Measurements from ENCODE around the gene CCN2.

Gene CCN2, protein sequence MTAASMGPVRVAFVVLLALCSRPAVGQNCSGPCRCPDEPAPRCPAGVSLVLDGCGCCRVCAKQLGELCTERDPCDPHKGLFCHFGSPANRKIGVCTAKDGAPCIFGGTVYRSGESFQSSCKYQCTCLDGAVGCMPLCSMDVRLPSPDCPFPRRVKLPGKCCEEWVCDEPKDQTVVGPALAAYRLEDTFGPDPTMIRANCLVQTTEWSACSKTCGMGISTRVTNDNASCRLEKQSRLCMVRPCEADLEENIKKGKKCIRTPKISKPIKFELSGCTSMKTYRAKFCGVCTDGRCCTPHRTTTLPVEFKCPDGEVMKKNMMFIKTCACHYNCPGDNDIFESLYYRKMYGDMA

DNA sequence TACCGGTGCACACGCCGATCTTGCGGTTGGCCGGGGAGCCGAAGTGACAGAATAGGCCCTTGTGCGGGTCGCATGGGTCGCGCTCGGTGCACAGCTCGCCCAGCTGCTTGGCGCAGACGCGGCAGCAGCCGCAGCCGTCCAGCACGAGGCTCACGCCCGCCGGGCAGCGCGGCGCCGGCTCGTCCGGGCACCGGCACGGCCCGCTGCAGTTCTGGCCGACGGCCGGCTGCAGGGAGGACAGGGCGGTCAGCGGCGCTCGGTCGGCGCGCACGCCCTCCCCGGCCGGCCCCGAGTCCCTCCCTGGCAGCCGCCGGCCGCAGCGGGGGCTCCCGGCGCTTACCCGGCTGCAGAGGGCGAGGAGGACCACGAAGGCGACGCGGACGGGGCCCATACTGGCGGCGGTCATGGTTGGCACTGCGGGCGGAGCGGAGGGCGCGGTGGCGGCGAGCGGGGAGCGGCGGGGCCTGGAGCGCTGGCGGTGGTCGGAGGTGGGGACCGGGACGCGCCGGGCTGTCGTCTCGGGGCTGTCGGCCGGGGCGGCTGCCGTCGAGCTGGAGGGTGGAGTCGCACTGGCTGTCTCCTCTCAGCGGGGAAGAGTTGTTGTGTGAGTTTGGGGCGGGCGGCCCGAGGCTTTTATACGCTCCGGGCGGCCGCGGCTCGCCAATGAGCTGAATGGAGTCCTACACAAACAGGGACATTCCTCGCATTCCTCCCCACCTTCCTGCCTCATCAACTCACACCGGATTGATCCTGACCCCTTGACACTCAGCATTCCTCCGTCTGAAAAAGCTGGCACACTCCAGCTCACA, at the start of gene CCN2:
Gene CCN2 (minus strand): TSS at position 606 of the 809 bp plus-strand sequence. CDS start 200 bp downstream, at position 406.
- peak; percentile 42 for DNase-seq (ENCODE audit: low spot score)

GRCh38 chr6:132000296-132000695, 49.1 kb upstream of the CCN2 start:
- no peak for DNase-seq (ENCODE audit: low spot score)

DNA sequence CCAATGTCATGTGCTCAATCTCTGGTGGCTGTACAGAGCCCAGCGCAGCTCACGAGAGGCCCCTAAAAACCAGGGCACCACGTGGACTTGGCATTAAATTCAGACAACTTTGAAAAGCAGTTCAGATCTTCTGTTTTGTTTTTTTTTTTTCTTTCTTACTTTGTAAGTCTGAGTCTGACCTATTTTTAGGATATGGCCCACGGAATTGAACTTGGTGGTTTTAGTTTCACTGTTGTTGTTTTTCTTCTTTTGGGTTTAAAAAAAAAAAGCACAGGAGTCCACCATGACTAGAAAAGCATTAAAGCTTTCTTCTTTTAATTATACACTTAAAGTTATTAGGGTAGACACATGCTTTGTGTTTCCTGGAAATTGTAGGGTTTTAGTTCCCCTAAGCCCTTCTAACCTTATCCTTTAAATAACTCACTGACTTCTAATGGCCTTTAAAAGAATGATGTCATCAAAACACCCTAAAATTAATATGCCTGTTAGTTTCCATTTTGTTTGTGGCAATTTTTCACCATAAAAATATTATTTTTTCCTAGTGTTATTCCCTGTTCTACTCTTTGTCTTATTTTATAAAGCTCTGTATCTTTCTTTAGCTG, 48.5 kb upstream of the CCN2 start:
- no peak for DNase-seq (ENCODE audit: low spot score)

- no peak for DNase-seq (ENCODE audit: low spot score)
Measured at GRCh38 chr6:131998255-131998982, 47.2 kb upstream of the CCN2 start.

GRCh38 chr6:131997429-131998153, 46.4 kb upstream of the CCN2 start:
- DNase-seq (ENCODE audit: low spot score) = no peak

GRCh38 chr6:131995917-131996316, 44.7 kb upstream of the CCN2 start:
- no peak for DNase-seq (ENCODE audit: low spot score)

DNA sequence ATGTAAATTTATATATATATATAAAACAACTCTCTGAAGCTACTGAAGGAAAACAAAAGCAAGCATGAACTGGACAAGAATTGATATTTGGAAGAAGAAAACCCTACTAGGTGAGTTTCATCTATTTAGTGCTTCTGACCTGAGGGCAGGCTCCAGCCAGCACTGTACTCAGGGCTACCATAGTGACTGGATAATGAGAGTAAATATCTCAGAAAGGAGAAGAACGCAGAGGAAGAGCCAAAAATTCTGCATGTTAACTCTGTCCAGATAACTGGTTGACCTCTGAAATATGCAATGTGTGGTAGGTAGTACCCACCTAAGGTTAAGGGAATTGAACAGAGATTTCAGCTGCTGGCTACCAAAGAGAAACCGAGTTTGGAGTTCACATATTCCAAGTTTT, 41.4 kb upstream of the CCN2 start:
- no peak for DNase-seq (ENCODE audit: low spot score)

- no peak for DNase-seq (ENCODE audit: low spot score)
Measured at GRCh38 chr6:131989036-131989435, 37.9 kb upstream of the CCN2 start.

GRCh38 chr6:131982740-131983259, 31.6 kb upstream of the CCN2 start:
- no peak for DNase-seq (ENCODE audit: low spot score)

DNA sequence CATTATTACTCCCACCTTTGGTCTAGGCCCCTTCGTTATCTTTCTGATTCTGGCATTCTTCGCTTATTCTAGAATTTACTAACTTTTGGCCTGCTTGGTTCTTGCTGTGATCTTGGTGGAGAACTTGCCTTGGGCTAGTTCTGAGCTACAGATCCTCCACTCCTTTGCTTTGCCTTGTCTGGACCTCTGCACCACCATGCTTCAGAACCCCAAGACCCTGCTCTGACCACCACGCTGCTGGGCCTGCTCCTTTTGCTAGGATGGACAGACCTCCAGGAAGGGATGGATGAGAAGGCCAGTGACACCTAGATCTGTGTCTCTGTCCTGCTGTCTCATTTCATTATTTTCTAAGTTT, 30.4 kb upstream of the CCN2 start:
- no peak for DNase-seq (ENCODE audit: low spot score)

- DNase-seq (ENCODE audit: low spot score) = no peak
Measured at GRCh38 chr6:131980791-131981623, 29.8 kb upstream of the CCN2 start.

- DNase-seq (ENCODE audit: low spot score) = no peak
Measured at GRCh38 chr6:131980338-131980790, 29.2 kb upstream of the CCN2 start.

DNA sequence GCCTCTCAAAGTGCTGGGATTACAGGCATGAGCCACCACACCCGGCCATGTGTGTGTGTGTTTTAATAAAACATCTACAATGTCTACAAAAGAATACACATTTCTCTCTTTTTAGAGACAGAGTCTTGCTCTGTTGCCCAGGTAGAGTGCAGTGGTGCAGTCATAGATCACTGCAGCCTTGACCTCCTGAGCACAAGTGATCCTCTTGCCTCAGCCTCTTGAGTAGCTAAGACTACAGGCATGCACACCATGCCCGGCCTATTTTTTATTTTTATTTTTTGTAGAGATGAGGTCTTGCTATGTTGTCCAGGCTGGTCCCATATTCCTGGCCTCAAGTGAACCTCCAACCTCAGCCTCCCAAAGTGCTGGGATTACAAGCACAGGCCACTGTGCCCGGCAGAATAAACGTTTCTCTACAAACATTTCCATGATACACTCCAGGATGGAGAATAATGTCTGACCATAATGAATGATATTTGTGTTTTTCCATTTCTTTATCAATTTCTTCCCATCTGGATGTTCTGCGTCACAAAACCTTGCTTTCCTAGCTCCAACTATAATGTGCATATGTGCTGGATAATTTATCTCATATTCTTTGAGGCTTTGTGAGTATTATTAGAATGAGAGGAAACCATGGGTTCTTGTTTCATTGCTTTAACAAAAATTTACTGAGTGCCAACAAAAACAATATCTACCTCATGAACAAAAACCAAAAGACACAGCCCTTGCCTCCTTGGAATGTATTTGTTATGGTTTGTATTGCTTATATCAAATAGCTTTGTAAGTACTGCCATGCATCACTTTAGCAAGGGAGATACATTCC, 28.6 kb upstream of the CCN2 start:
- no peak for DNase-seq (ENCODE audit: low spot score)

DNA sequence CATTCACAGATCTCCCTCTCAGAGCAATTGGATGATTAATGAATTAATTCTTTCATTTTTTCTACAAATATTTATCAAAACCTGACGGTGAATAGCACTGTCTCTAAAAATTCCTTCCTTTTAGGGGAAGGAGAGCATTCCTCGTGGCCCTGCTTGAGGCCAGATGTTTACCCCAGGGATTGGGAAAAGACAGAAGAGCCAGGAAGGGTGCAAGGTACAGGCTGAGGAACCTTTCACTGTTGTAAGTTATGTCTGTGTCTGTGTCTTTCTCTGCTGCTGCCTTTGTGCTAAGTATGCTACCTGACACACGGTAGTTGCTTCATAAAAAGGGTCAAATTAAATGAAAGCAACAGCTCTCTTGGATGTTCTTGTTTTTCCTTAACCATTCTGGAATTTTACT, 27.4 kb upstream of the CCN2 start:
- no peak for DNase-seq (ENCODE audit: low spot score)

DNA sequence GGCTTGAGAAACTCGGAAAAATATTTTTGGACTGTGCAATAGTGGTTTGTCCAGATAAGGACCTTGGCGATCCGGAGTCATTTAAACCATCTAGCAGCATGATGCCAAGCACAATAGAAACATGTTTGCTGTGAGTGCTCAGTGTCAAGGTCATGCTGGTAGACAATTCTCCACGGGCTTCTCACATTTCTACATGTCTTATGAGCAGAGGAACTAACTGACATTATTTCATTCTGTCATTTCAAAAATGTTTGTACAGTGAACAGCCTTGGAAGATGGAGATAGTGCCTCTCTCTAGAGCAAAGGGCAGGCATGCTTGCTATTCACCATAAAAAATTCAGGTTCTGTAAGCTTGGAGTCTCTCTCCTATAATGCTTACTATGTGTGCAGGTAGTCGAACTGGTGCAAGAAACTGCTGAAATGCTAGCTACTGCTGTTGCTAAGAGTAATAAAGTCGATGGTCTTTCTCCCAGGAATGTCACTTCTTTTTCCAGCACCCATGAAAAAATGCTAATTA, 25.4 kb upstream of the CCN2 start:
- DNase-seq (ENCODE audit: low spot score) = no peak

- no peak for DNase-seq (ENCODE audit: low spot score)
Measured at GRCh38 chr6:131972741-131973140, 21.6 kb upstream of the CCN2 start.

GRCh38 chr6:131970076-131970859, 19.1 kb upstream of the CCN2 start:
- DNase-seq (ENCODE audit: low spot score) = no peak

- DNase-seq (ENCODE audit: low spot score) = no peak
Measured at GRCh38 chr6:131968656-131969055, 17.5 kb upstream of the CCN2 start.
